HepG2 (cell line): Measurements from ENCODE around the gene TYMP. TPM values are rescaled to one million over a fixed set of nuclear protein-coding genes. Genes with fewer than 3 reads are reported as not detected.

Source experiments
- AGO2 ChIP-seq: fragments of 200-400 bp; formaldehyde crosslinking; optimal IDR thresholded peaks from 2 replicates; pipeline ENCODE3; 2017; ENCODE audit warnings: mild to moderate bottlenecking, low read depth, low read length, moderate library complexity
- ARNT2 ChIP-seq: sonication (generic); formaldehyde crosslinking; IDR thresholded peaks from 2 replicates; pipeline ENCODE4 v1.8.0; 2022; ENCODE audit warnings: mild to moderate bottlenecking, low read depth, missing genetic modification reagents, moderate library complexity
- ASH2L ChIP-seq: fragments of 300-600, 200-600 bp; sonication (generic); IDR thresholded peaks from 2 replicates; pipeline ENCODE4 v1.7.0; 2017; ENCODE audit warnings: low read depth, mild to moderate bottlenecking, moderate library complexity, mixed read lengths, low read length; ENCODE audit not compliant: insufficient read length
- CCAR2 ChIP-seq: fragments of 200-400 bp; formaldehyde crosslinking; optimal IDR thresholded peaks from 2 replicates; pipeline ENCODE3; 2018; ENCODE audit warnings: low read depth, mild to moderate bottlenecking, low read length, moderate library complexity
- GATA4 ChIP-seq: sonication (generic); IDR thresholded peaks from 2 replicates; pipeline ENCODE4 v1.6.1; 2016; ENCODE audit warnings: antibody characterized with exemption, low read depth, borderline replicate concordance
- GATAD1 ChIP-seq: IDR thresholded peaks from 2 replicates; pipeline ENCODE4 v1.6.1; 2016; ENCODE audit warnings: missing genetic modification reagents, missing compliant biosample characterization
- HIVEP1 ChIP-seq: sonication (generic); formaldehyde crosslinking; IDR thresholded peaks from 2 replicates; pipeline ENCODE4 v1.4.0; 2020; ENCODE audit warnings: mild to moderate bottlenecking, missing genetic modification reagents
- MYC ChIP-seq: sonication (generic); formaldehyde crosslinking; IDR thresholded peaks from 2 replicates; pipeline ENCODE4 v1.9.0; 2021; ENCODE audit warnings: missing genetic modification reagents, borderline replicate concordance
- NFKBIZ ChIP-seq: IDR thresholded peaks from 2 replicates; pipeline ENCODE4 v1.6.1; 2018; ENCODE audit warnings: missing genetic modification reagents, missing compliant biosample characterization
- TGIF2 ChIP-seq: IDR thresholded peaks from 2 replicates; pipeline ENCODE4 v1.6.1; 2016; ENCODE audit warnings: control low read depth, missing compliant biosample characterization
- ZKSCAN8 ChIP-seq: IDR thresholded peaks from 2 replicates; pipeline ENCODE4 v1.6.1; 2016; ENCODE audit warnings: borderline replicate concordance, missing genetic modification reagents, missing compliant biosample characterization
- polyA plus RNA-seq, 8 experiments: library from polyadenylated mRNA; depleted of rRNA in 3 of 8; stranded (reverse) in 7 of 8; unstranded in 1 of 8; fragments of >200 nt; fragmentation: Illumina TruSeq in 4 of 8; extraction: Trizol in 4 of 8; gene quantifications; 2 replicates each; pipeline versions ENCODE4 v1.2.1 to v1.2.3, GENCODE V29; 2011 to 2016; ENCODE audit warnings: low read depth in 4 of 8, missing spikeins in 1 of 8, mixed read lengths in 1 of 8; ENCODE audit not compliant: insufficient read depth in 1 of 8
- total RNA-seq, 5 experiments: library from RNA; depleted of rRNA; stranded (reverse); fragments of >200 nt; fragmentation: Illumina TruSeq; extraction: Trizol; gene quantifications; 2 replicates each; pipeline ENCODE4 v1.2.3, GENCODE V29; 2016; ENCODE audit warnings: low read depth in 1 of 5
- TF ChIP-seq, protein P1 (sequence below): sonication (generic); formaldehyde crosslinking; IDR thresholded peaks from 2 replicates; pipeline ENCODE4 v1.4.0; 2020; ENCODE audit warnings: missing genetic modification reagents, borderline replicate concordance
- TF ChIP-seq, protein P2 (sequence below): sonication (generic); formaldehyde crosslinking; IDR thresholded peaks from 2 replicates; pipeline ENCODE4 v1.9.0; 2021; ENCODE audit warnings: mild to moderate bottlenecking, missing genetic modification reagents
- TF ChIP-seq, protein P3 (sequence below): sonication (generic); IDR thresholded peaks from 2 replicates; pipeline ENCODE4 v1.6.1; 2016; ENCODE audit warnings: low read depth, borderline replicate concordance
- TF ChIP-seq, protein P4 (sequence below): sonication (generic); formaldehyde crosslinking; IDR thresholded peaks from 2 replicates; pipeline ENCODE4 v1.4.0; 2020; ENCODE audit warnings: missing genetic modification reagents, low read depth, mild to moderate bottlenecking, borderline replicate concordance
- TF ChIP-seq, protein P5 (sequence below): sonication (generic); formaldehyde crosslinking; IDR thresholded peaks from 2 replicates; pipeline ENCODE4 v1.8.1; 2022; ENCODE audit warnings: mild to moderate bottlenecking, missing genetic modification reagents

Gene TYMP
- total and polyA plus RNA-seq, 2 of the 13 experiments (the other 11 are each of a cell fraction or from before 2014, with no cell fraction given) = 3.9 to 4.3 TPM

DNA sequence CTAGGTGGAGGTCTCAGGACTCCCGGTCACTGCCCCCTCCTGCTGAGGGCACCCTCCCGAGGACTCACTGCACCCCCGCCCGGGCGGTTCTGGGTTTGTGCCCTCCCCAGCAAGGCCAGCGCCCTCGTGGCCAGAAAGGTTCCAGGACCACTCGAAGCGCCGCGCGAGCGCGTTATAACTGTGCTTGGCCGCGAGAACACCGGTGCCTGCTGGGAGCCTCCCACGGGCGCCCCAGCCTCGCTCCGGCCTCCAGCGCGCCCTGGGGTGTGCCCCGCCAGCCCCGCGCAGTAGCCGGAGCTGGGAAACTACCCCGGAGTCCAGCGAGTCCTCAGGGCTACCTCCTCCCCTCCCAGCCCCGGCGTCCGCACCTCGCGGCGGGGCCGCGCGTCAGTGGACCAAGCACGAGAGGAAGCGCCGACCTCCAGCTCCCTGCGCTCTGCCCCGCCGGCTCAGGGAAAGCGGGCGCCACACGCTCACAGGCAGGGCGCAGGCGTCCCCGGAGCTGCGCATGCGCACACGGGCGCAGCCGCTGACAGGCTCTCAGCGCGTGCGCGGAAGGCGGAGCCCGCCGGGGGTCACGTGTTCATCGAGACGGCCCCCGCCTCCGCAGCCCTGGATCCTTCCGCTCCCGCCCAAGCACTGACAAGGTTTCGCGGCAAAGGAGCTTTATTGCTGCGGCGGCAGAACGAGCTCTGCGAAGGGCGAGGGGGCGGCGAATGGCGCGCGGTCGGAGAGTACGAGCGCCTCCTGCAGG lies 4.5 kb downstream of the TYMP start, which contains the start of gene SCO2 (continued):
- TF ChIP-seq, protein P1, sequence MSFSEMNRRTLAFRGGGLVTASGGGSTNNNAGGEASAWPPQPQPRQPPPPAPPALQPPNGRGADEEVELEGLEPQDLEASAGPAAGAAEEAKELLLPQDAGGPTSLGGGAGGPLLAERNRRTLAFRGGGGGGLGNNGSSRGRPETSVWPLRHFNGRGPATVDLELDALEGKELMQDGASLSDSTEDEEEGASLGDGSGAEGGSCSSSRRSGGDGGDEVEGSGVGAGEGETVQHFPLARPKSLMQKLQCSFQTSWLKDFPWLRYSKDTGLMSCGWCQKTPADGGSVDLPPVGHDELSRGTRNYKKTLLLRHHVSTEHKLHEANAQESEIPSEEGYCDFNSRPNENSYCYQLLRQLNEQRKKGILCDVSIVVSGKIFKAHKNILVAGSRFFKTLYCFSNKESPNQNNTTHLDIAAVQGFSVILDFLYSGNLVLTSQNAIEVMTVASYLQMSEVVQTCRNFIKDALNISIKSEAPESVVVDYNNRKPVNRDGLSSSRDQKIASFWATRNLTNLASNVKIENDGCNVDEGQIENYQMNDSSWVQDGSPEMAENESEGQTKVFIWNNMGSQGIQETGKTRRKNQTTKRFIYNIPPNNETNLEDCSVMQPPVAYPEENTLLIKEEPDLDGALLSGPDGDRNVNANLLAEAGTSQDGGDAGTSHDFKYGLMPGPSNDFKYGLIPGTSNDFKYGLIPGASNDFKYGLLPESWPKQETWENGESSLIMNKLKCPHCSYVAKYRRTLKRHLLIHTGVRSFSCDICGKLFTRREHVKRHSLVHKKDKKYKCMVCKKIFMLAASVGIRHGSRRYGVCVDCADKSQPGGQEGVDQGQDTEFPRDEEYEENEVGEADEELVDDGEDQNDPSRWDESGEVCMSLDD (CRISPR knock-in tag) = no peak
- TF ChIP-seq, protein P2, sequence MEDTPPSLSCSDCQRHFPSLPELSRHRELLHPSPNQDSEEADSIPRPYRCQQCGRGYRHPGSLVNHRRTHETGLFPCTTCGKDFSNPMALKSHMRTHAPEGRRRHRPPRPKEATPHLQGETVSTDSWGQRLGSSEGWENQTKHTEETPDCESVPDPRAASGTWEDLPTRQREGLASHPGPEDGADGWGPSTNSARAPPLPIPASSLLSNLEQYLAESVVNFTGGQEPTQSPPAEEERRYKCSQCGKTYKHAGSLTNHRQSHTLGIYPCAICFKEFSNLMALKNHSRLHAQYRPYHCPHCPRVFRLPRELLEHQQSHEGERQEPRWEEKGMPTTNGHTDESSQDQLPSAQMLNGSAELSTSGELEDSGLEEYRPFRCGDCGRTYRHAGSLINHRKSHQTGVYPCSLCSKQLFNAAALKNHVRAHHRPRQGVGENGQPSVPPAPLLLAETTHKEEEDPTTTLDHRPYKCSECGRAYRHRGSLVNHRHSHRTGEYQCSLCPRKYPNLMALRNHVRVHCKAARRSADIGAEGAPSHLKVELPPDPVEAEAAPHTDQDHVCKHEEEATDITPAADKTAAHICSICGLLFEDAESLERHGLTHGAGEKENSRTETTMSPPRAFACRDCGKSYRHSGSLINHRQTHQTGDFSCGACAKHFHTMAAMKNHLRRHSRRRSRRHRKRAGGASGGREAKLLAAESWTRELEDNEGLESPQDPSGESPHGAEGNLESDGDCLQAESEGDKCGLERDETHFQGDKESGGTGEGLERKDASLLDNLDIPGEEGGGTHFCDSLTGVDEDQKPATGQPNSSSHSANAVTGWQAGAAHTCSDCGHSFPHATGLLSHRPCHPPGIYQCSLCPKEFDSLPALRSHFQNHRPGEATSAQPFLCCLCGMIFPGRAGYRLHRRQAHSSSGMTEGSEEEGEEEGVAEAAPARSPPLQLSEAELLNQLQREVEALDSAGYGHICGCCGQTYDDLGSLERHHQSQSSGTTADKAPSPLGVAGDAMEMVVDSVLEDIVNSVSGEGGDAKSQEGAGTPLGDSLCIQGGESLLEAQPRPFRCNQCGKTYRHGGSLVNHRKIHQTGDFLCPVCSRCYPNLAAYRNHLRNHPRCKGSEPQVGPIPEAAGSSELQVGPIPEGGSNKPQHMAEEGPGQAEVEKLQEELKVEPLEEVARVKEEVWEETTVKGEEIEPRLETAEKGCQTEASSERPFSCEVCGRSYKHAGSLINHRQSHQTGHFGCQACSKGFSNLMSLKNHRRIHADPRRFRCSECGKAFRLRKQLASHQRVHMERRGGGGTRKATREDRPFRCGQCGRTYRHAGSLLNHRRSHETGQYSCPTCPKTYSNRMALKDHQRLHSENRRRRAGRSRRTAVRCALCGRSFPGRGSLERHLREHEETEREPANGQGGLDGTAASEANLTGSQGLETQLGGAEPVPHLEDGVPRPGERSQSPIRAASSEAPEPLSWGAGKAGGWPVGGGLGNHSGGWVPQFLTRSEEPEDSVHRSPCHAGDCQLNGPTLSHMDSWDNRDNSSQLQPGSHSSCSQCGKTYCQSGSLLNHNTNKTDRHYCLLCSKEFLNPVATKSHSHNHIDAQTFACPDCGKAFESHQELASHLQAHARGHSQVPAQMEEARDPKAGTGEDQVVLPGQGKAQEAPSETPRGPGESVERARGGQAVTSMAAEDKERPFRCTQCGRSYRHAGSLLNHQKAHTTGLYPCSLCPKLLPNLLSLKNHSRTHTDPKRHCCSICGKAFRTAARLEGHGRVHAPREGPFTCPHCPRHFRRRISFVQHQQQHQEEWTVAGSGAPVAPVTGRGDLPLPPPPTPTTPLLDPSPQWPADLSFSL (CRISPR knock-in tag) = no peak; the same call in 1 of the 2 replicates
- TF ChIP-seq ARNT2 (CRISPR knock-in tag) = peak; percentile 76; the same call in 1 of the 2 replicates
- TF ChIP-seq MYC (CRISPR knock-in tag) = peak; percentile 75; the same call in 1 of the 2 replicates
- TF ChIP-seq AGO2 = peak; percentile 99
- TF ChIP-seq GATA4 = 0 out of 2 replicates have a peak, but pooled peaks have one; percentile 24
- TF ChIP-seq NFKBIZ = peak; percentile 75
- TF ChIP-seq ASH2L = no peak
- TF ChIP-seq, protein P3, sequence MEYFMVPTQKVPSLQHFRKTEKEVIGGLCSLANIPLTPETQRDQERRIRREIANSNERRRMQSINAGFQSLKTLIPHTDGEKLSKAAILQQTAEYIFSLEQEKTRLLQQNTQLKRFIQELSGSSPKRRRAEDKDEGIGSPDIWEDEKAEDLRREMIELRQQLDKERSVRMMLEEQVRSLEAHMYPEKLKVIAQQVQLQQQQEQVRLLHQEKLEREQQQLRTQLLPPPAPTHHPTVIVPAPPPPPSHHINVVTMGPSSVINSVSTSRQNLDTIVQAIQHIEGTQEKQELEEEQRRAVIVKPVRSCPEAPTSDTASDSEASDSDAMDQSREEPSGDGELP = peak; percentile 15; the same call in 1 of the 2 replicates
- TF ChIP-seq HIVEP1 (CRISPR knock-in tag) = peak; percentile 87
- TF ChIP-seq, protein P4, sequence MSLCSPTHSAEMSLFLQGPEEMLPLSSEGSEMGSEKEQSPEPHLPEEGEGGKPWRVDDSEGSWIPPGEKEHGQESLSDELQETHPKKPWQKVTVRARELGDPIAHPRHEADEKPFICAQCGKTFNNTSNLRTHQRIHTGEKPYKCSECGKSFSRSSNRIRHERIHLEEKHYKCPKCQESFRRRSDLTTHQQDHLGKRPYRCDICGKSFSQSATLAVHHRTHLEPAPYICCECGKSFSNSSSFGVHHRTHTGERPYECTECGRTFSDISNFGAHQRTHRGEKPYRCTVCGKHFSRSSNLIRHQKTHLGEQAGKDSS = peak; percentile 17; the same call in 1 of the 2 replicates
- TF ChIP-seq CCAR2 = no peak
- peak; percentile 82 for TF ChIP-seq TGIF2
- TF ChIP-seq, protein P5, sequence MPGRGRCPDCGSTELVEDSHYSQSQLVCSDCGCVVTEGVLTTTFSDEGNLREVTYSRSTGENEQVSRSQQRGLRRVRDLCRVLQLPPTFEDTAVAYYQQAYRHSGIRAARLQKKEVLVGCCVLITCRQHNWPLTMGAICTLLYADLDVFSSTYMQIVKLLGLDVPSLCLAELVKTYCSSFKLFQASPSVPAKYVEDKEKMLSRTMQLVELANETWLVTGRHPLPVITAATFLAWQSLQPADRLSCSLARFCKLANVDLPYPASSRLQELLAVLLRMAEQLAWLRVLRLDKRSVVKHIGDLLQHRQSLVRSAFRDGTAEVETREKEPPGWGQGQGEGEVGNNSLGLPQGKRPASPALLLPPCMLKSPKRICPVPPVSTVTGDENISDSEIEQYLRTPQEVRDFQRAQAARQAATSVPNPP (CRISPR knock-in tag) = peak; percentile 56
- no peak for TF ChIP-seq ZKSCAN8 (CRISPR knock-in tag)
- TF ChIP-seq GATAD1 (CRISPR knock-in tag) = peak; percentile 78
